NCI-H2196 treated with DMSO at 0.1 percent for 48 hours (cell line): Measurements from ENCODE around the gene NCF4.

Experiments used
- DNase-seq: peaks from one replicate; lab custom pipeline; 2025; ENCODE audit not compliant: unreplicated experiment; lab: John Stamatoyannopoulos, UW

Gene NCF4

GRCh38 chr22:36892292-36892691 lies 31.5 kb downstream of the NCF4 start:
- DNase-seq, result no peak

GRCh38 chr22:36893262-36893661 lies 32.5 kb downstream of the NCF4 start:
- no peak for DNase-seq

GRCh38 chr22:36894266-36894665 lies 33.5 kb downstream of the NCF4 start:
- DNase-seq, result no peak

GRCh38 chr22:36897611-36898010 lies 36.8 kb downstream of the NCF4 start:
- no peak for DNase-seq

DNA sequence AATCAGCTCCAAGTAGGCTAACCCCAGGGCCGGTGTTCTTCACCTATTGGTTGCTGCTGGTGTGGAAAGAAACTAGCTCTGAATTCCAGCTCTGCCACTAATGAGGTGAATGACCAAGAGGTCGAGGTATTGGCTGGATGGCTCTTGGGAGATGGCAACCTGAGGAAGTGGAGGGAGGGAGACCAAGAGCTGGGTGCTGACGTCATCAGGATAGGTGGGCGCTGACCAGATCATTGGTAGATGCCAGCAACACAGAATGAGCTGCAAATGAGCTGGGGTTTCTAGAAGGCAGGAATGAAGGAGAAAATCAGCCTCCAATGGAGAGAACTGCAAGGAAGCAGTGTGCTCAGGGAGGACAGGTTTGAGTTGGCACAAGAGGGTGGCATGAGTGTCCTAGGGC lies 37.9 kb downstream of the NCF4 start:
- no peak for DNase-seq

DNA sequence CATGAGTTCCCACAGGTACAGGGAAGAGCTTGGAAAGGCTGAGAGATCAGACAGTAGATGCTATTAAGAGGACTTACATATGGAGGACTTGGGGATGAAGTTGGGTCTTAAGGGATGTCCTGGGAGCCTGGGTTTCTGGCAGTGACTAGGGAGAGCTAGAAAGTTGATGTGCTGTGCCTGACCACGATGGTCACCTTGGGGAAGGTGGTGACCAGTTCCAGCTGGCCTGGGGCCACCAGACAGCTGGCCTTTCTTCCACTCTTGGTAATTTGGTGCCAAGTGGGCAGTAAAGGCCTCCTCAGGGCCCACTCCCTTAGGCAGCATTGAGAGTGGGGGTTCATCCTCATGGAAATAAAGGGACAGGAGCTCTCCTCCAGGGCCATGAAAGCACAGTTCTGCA lies 38.7 kb downstream of the NCF4 start:
- DNase-seq, result no peak

GRCh38 chr22:36900225-36900624 lies 39.4 kb downstream of the NCF4 start:
- no peak for DNase-seq

GRCh38 chr22:36900880-36901279 lies 40.1 kb downstream of the NCF4 start:
- DNase-seq, result no peak

DNA sequence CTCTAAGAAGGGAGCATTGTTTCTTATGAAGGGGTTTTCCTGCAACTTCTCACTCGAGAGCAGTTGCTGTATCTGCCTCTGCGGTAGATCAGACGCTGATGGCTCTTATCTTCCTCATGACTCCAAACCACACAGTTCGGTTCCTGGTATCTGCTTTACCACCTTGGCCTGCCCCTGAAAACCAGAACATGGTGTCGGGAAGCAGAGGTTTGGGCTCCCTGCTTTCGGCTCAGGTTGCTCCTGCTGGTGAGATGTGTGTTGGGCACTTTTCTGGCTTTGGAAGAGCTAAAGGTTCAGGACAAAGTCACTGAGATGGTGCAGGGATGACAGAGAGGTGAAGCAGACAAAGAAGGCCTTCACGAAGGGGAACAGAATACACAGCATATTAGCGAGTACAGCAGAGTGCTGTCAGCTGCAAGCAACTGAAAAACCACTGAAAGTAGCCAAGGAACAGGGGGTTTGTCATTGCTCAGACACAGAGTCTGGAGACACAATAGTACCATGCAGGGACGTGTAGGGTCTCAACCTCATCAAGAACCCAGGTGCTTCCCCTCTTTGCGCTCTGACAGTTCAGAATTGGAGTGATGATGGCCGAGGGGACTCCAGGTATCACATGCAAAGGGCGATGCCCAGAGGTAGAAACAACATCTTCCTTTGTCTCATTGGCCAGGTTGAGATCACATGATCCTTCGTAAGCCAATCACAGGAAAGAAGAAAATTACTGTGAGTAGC lies 40.8 kb downstream of the NCF4 start:
- DNase-seq, result no peak

DNA sequence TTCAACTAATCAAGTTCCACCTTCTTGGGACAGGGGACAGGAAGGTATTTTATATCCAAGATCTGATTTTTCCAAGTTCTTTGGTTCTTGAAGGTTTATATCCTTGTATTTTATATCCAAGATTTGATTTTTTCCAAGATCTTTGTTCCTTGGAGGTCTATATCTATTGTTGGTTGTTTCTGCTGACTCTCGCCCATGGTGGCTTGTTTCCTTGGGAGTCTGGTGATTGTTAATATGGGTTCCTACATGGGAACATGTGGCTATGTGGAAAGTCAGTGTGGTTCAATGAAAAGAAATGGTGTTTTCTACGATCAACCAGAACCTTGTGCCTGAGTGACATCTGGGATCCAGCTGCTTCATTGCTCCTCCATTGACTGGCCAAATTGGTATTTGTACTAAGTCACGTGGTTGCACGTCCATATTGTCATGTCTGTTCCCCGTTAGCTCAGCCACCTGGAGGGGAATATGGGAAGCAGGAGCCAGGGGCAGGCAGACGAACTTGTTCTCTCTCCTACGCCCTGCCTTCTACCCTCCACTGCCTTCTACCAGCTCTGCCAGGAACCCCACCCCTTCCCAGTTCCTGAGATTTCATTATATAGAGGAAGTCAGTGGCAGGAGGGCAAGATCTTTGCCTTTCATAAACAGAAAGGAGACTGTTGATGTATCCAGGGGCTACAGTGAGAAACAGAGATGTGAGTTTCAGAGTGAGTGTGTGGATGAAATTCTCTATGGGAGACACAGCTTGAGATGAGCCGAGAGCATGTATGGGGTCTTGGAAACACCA lies 41.5 kb downstream of the NCF4 start:
- no peak for DNase-seq

DNA sequence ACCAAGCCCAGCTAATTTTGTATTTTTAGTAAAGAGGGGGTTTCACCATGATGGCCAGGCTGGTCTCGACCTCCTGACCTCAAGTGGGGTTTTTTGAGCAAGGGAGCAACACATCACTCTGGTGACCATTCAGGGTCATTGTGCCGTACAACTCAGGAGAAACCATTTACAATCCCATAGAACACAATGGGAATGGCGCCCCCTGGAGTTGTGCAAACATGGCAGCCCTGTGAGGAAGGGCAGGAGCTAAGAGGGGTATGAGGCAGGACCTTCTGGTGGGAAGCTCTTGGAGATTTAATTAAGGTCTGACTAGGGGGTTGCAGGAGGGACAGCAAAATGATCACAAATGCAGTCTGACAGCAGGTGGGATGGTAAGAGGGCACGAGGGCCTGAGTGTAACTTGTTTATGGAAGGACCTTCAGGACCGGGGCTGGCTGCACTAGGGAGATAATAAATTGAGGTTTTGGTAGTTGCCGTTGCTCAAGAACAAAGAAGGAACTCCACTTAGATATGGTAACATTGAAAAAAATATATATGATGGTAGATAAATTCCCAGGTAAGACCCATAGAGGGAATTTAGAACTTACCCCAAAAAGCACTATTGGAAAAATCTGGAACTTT lies 43.6 kb downstream of the NCF4 start:
- DNase-seq, result no peak

DNA sequence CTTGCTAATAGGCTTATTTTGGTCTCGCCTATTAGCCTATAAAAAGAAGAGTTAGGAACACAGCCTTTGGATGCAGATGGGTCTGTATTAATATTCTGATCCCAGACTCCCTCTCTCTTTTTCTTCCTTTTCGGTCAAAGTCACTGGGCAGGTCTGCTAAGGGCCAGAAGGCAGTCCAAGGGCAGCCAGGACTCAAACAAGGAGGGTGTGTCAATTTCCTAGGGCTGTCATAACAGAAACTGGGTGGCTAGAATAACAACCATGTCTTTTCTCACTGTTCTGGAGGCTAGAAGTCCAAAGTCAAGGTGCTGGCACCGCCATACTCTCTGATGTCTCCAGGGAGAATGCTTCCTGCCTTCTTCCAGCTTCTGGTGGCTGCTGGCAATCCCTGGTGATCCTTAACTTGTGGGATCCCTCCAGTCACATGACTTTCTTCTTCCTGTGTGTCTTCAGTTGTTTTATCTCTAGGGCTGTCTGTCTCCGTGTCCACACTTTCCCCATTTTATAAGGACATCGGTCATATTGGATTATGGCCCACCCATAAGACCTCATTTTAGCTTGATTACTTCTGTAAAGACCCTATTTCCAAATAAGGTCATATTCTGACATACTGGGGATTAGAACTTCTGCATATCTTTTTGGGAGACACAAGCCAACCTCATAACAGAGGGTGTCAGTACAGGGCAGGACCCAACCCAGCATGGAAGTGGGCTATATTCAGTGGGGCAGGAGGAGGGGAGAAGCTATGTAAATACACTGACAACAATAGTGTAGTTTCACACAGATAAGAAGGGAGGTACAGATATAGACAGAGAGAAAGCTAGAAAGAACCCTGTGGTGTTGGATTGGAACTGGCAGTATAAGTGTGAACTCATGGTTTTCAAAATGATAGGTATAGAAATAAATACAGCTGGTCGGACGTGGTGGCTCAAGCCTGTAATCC lies 46.7 kb downstream of the NCF4 start:
- no peak for DNase-seq

DNA sequence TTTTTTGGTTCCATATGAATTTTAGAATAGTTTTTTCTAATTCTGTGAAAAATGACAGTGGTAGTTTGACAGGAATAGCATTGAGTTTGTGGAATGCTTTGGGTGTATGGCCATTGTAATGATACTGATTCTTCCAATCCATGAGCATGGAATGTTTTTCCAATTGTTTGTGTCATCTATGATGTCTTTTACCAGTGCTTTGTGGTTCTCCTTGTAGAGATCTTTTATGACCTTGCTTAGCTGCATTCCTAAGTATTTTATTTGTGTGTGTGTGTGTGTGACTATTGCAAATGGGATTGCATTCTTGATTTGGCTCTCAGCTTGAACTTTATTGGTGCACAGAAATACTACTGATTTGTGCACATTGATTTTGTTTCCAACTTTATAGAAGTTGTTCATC lies 49.7 kb downstream of the NCF4 start:
- no peak for DNase-seq

DNA sequence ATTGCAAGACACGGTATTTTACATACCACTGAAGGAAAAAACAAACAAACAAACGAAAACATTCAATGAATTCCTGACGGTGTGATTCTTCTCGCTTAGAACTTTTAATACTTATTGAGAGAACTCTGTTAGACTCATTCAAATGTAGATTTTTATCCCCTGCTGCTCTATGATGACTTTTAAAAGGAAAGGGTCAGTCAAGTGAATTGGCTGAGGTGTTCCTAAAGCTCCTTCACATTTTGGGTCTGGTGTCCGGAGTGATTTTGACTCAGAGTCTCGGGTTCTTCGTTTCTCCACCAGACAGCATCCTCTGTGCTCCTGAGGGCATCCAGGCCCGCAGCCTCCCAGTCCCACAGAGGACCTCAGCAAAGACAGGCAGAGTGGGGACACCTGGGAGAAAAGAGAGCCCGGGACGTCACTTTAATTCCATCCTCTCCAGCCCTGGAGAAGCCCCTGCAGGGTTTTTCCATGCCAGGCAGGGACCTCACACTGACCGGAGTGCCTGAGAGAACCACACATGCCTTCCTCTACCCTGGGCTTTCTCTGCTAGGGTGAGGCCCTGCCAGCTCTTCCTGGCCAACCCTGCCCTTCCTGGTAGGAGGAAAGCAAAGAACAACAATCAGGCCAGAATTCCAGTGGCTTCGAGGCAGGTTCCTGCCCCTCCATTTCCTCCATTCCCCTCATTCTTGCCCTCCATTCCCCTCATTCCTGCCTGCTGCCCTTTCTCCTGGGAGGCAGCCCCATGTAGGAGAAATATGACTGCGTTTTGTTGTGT lies 51.3 kb downstream of the NCF4 start:
- no peak for DNase-seq

DNA sequence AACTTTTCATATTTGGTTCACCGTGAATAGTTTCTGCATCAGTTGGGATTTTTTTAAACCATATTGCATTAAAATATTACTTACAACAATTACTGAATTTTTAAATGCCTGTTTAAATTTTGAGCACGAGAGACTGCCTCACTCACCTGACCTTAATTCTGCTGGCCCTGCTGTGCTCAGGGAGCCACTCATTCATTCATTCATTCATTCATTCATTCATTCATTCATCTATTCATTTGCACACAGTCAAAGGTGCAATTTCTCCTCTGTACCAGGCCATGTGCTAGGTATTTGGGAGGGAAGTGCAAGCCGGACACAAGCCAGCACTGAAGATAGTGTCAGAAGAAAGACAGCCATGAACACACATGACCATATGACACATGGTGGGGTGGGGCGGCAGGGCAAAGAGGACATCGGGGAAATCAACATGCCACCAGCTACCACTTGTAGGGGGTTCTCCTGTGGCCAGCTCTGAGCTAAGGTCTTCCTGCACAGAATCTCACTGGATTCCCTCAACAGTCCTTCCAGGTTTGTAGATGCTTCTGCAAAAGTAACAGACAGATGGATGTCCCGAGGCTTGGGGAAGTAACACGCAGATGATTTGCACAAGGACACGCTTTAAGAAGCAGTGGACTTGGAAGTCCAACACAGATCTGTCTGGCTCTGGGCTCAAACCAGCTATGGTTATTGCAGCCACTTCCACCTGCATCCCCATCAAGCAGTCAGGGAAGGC lies 52.1 kb downstream of the NCF4 start:
- no peak for DNase-seq

DNA sequence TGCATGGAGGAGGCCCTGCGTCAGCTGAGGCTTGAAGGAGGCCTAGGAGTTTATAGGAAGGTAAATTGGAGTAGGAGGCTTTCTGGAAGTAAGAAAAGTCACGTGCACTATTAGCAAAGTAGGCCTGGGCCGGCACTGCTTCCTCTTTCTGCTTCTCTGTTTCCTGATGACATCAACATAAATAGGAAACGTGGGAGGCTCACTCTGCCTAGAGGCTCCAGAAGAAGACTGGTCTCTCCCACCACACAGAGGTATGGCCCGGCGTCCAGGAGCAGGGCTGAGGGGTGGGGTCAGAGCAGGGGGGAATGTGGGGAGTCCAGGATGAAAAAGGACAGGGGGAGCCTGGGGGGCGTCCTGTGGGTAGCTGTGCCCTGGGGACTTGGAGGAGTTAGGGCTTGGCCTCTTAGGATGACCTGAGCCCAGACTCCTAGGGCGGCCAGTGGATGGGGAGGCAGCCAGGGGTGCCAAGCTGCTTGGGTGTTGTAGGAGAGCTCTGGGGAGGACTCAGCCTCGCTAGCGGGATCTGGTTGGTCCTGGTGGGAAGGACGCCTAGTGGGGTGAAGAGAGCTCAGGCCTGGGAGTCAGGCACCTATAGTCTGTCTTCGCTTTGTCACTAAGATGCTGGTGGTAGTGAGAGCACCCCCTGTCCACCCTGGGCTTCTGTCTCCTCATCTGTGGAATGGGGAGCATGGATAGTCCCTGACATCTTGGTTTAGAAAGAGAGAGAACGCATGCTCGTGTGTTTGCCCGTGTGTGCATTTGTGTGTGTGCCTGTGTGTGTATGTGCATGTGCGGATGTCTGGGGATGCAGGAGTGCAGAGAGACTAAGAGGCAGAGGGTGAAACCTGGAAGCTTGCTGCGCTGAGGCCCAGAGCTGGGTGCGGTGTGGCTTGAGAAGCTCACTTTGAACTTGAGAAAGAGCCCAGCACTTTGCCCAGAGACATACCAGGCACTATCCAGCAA lies 52.9 kb downstream of the NCF4 start, which contains the start of gene CSF2RB:
CSF2RB (plus strand) TSS at position 202 of the 963 bp plus-strand sequence. CDS start 8,580 bp downstream, outside the sequence.
- DNase-seq, result no peak

- DNase-seq, result no peak
Observed at GRCh38 chr22:36914390-36914752, 53.6 kb downstream of the NCF4 start.

- no peak for DNase-seq
Observed at GRCh38 chr22:36916034-36916433, 55.2 kb downstream of the NCF4 start.
